Liver (tissue), 9 donors: Measurements from ENCODE around the gene CLPSL1. TPM values are rescaled to one million over a fixed set of nuclear protein-coding genes. Genes with fewer than 3 reads are reported as not detected.
A peak's percentile ranks its signal among the peaks of the same experiment; 100 is the strongest.

Experiments
- DNase-seq: peaks from one replicate; pipeline ENCODE4 v3.0.0-alpha.2; 2017; ENCODE audit warnings: low spot score
- H3K27ac ChIP-seq, 2 donors: one replicate each; pipeline ENCODE4 v1.7.0; 2013; ENCODE audit warnings: inconsistent platforms in 2 of 2, low read length in 2 of 2, control low read depth in 1 of 2, low read depth in 1 of 2, mild to moderate bottlenecking in 1 of 2
- H3K27me3 ChIP-seq, 4 donors: one replicate each; pipeline versions ENCODE4 v1.6.1 to v1.7.0; 2013; ENCODE audit warnings: low read length in 3 of 4, inconsistent platforms in 1 of 4, mild to moderate bottlenecking in 1 of 4, moderate library complexity in 1 of 4; ENCODE audit not compliant: control insufficient read depth in 4 of 4, insufficient read depth in 4 of 4
- H3K36me3 ChIP-seq, 4 donors: one replicate each; pipeline versions ENCODE4 v1.6.1 to v1.7.0; 2013; ENCODE audit warnings: low read length in 3 of 4, mild to moderate bottlenecking in 3 of 4, low read depth in 1 of 4, moderate library complexity in 1 of 4; ENCODE audit not compliant: control insufficient read depth in 4 of 4, insufficient read depth in 3 of 4
- H3K4me1 ChIP-seq, 4 donors: one replicate each; pipeline versions ENCODE4 v1.6.1 to v1.7.0; 2013; ENCODE audit warnings: low read length in 3 of 4, mild to moderate bottlenecking in 3 of 4, moderate library complexity in 1 of 4; ENCODE audit not compliant: control insufficient read depth in 4 of 4, insufficient read depth in 4 of 4
- H3K4me3 ChIP-seq, 3 donors: one replicate each; pipeline versions ENCODE4 v1.6.1 to v1.7.0; 2013; ENCODE audit warnings: low read length in 3 of 3, control low read depth in 1 of 3, low read depth in 1 of 3, mild to moderate bottlenecking in 1 of 3
- H3K9ac ChIP-seq, 2 donors: one replicate each; pipeline ENCODE4 v1.7.0; 2013; ENCODE audit warnings: low read length in 2 of 2, mild to moderate bottlenecking in 2 of 2, moderate library complexity in 2 of 2, control low read depth in 1 of 2, low read depth in 1 of 2
- H3K9me3 ChIP-seq, 4 donors: one replicate each; pipeline versions ENCODE4 v1.6.1 to v1.7.0; 2013; ENCODE audit warnings: low read length in 3 of 4; ENCODE audit not compliant: control insufficient read depth in 4 of 4
- EGR1 ChIP-seq, 2 donors: IDR thresholded peaks; 2 replicates each; pipeline ENCODE4 v1.6.1; 2016 to 2018; ENCODE audit warnings: antibody characterized with exemption in 2 of 2, low read depth in 2 of 2
- FOXA1 ChIP-seq: IDR thresholded peaks from 2 replicates; pipeline ENCODE4 v1.6.1; 2016; ENCODE audit warnings: antibody characterized with exemption
- FOXA2 ChIP-seq: IDR thresholded peaks from 2 replicates; pipeline ENCODE4 v1.6.1; 2016; ENCODE audit warnings: antibody characterized with exemption
- GABPA ChIP-seq, 2 donors: IDR thresholded peaks in 1 of 2; conservative IDR thresholded peaks in 1 of 2; 2 replicates each; pipeline ENCODE4 v1.6.1; 2016; ENCODE audit warnings: antibody characterized with exemption in 2 of 2, mild to moderate bottlenecking in 1 of 2, moderate library complexity in 1 of 2
- HNF4G ChIP-seq: IDR thresholded peaks from 2 replicates; pipeline ENCODE4 v1.6.1; 2016; ENCODE audit warnings: antibody characterized with exemption
- JUND ChIP-seq, 2 donors: IDR thresholded peaks; 2 replicates each; pipeline ENCODE4 v1.6.1; 2016; ENCODE audit warnings: antibody characterized with exemption in 2 of 2
- MAX ChIP-seq: IDR thresholded peaks from 2 replicates; pipeline ENCODE4 v1.6.1; 2016; ENCODE audit warnings: antibody characterized with exemption
- NR2F2 ChIP-seq: IDR thresholded peaks from 2 replicates; pipeline ENCODE4 v1.6.1; 2016; ENCODE audit warnings: antibody characterized with exemption
- RAD21 ChIP-seq, 2 donors: IDR thresholded peaks; 2 replicates each; pipeline ENCODE4 v1.6.1; 2016; ENCODE audit warnings: antibody characterized with exemption in 2 of 2, mild to moderate bottlenecking in 2 of 2
- RXRA ChIP-seq, 2 donors: IDR thresholded peaks; 2 replicates each; pipeline ENCODE4 v1.6.1; 2017 to 2018; ENCODE audit warnings: antibody characterized with exemption in 2 of 2, mild to moderate bottlenecking in 1 of 2
- SP1 ChIP-seq: IDR thresholded peaks from 2 replicates; pipeline ENCODE4 v1.6.1; 2018; ENCODE audit warnings: antibody characterized with exemption, mild to moderate bottlenecking
- YY1 ChIP-seq: IDR thresholded peaks from 2 replicates; pipeline ENCODE4 v1.6.1; 2016; ENCODE audit warnings: antibody characterized with exemption, mild to moderate bottlenecking
- WGBS: extraction: QIAGEN DNeasy Blood & Tissue Kit; methylation state at CpG from one replicate; pipeline ENCODE4 v1.1.7; 2013; 5-methylcytosine and 5-hydroxymethylcytosine counted together
- polyA plus RNA-seq, 2 donors: library from polyadenylated mRNA; stranded (reverse) in 1 of 2; unstranded in 1 of 2; fragments of 200-250 nt in 1 of 2; fragments of >200 nt in 1 of 2; fragmentation: Nextera tagmentation in 1 of 2; extraction: Ambion mirVana in 1 of 2; gene quantifications; one replicate each; pipeline versions ENCODE4 v1.2.1 to v1.2.3, GENCODE V29; 2013 to 2015
- total RNA-seq, 2 donors: library from RNA; depleted of rRNA; stranded (reverse); fragments of >200 nt; gene quantifications; one replicate each; pipeline ENCODE4 v1.2.3, GENCODE V29; 2014
- TF ChIP-seq, protein P1 (sequence below): fragments of 150-350 bp; IDR thresholded peaks from 2 replicates; pipeline ENCODE4 v1.5.1; 2017; ENCODE audit warnings: improper control_type of control experiment, low read depth, low read length; ENCODE audit not compliant: missing input control
- TF ChIP-seq, protein P2 (sequence below): IDR thresholded peaks from 2 replicates; pipeline ENCODE4 v1.6.1; 2016; ENCODE audit warnings: antibody characterized with exemption, mild to moderate bottlenecking
- donor health status: healthy.
- donor health status: healthy.
- donor health status: healthy.
- donor health status: healthy.
- donor health status: healthy.

Gene CLPSL1
- total and polyA plus RNA-seq, 4 donors: not detected

GRCh38 chr6:35752330-35752729, 28.5 kb upstream of the CLPSL1 start:
- DNase-seq: no peak
- Histone ChIP-seq H3K36me3 (no peaks in the 10 kb centered on the region), H3K9ac (no peak overlapping the region), H3K4me3 (no peak overlapping the region), H3K27ac (no peak overlapping the region), H3K4me1 (no peaks in the 10 kb centered on the region), H3K27me3 (no peaks in the 10 kb centered on the region), H3K9me3 (peaks cover 0 to under 1% (median 0%) of the 10 kb centered on the region in 4 donors)
- TF ChIP-seq RAD21 (IDR thresholded peaks at IDR 0.05): no peak
- no peak for TF ChIP-seq FOXA2
- TF ChIP-seq SP1: no peak
- TF ChIP-seq EGR1 (IDR thresholded peaks at IDR 0.05; ENCODE audit: low read depth in 2 of 2): no peak
- TF ChIP-seq, protein P1, sequence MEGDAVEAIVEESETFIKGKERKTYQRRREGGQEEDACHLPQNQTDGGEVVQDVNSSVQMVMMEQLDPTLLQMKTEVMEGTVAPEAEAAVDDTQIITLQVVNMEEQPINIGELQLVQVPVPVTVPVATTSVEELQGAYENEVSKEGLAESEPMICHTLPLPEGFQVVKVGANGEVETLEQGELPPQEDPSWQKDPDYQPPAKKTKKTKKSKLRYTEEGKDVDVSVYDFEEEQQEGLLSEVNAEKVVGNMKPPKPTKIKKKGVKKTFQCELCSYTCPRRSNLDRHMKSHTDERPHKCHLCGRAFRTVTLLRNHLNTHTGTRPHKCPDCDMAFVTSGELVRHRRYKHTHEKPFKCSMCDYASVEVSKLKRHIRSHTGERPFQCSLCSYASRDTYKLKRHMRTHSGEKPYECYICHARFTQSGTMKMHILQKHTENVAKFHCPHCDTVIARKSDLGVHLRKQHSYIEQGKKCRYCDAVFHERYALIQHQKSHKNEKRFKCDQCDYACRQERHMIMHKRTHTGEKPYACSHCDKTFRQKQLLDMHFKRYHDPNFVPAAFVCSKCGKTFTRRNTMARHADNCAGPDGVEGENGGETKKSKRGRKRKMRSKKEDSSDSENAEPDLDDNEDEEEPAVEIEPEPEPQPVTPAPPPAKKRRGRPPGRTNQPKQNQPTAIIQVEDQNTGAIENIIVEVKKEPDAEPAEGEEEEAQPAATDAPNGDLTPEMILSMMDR: no peak
- no peak for TF ChIP-seq JUND (IDR thresholded peaks at IDR 0.05)
- TF ChIP-seq, protein P2, sequence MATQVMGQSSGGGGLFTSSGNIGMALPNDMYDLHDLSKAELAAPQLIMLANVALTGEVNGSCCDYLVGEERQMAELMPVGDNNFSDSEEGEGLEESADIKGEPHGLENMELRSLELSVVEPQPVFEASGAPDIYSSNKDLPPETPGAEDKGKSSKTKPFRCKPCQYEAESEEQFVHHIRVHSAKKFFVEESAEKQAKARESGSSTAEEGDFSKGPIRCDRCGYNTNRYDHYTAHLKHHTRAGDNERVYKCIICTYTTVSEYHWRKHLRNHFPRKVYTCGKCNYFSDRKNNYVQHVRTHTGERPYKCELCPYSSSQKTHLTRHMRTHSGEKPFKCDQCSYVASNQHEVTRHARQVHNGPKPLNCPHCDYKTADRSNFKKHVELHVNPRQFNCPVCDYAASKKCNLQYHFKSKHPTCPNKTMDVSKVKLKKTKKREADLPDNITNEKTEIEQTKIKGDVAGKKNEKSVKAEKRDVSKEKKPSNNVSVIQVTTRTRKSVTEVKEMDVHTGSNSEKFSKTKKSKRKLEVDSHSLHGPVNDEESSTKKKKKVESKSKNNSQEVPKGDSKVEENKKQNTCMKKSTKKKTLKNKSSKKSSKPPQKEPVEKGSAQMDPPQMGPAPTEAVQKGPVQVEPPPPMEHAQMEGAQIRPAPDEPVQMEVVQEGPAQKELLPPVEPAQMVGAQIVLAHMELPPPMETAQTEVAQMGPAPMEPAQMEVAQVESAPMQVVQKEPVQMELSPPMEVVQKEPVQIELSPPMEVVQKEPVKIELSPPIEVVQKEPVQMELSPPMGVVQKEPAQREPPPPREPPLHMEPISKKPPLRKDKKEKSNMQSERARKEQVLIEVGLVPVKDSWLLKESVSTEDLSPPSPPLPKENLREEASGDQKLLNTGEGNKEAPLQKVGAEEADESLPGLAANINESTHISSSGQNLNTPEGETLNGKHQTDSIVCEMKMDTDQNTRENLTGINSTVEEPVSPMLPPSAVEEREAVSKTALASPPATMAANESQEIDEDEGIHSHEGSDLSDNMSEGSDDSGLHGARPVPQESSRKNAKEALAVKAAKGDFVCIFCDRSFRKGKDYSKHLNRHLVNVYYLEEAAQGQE: no peak
- TF ChIP-seq GABPA (IDR thresholded peaks at IDR 0.05 in 1 of 2, conservative IDR thresholded peaks at IDR 0.05 in 1 of 2): no peak
- no peak for TF ChIP-seq FOXA1
- no peak for TF ChIP-seq RXRA (IDR thresholded peaks at IDR 0.05)
- TF ChIP-seq HNF4G: no peak
- no peak for TF ChIP-seq NR2F2
- TF ChIP-seq MAX: no peak
- no peak for TF ChIP-seq YY1
- WGBS: 94% methylated on average over 4 of the region's 4 CpGs

- WGBS: 89% methylated on average over 6 of the region's 6 CpGs
- TF ChIP-seq RAD21 (IDR thresholded peaks at IDR 0.05) (peak; percentile 32 to 46), NR2F2 (no peak)
- DNase-seq: no peak
- Histone ChIP-seq H3K36me3 (no peaks in the 10 kb centered on the region), H3K4me3 (no peak overlapping the region), H3K9ac (no peak overlapping the region), H3K9me3 (no peaks in the 10 kb centered on the region), H3K27ac (no peak overlapping the region), H3K27me3 (no peaks in the 10 kb centered on the region), H3K4me1 (no peaks in the 10 kb centered on the region)
These were observed 26.2 kb upstream of the CLPSL1 start for GRCh38 chr6:35754452-35755277.
